C4-2B (cell line): ENCODE measurements around the gene DCLRE1A.

Experiments
- ZFX ChIP-seq: fragments of 450-650 bp; IDR thresholded peaks from 2 replicates; pipeline ENCODE4 v1.6.1; 2017
- TF ChIP-seq, protein P1 (sequence below): fragments of 450-650 bp; conservative IDR thresholded peaks from 2 replicates; pipeline ENCODE4 v1.5.1; 2017; ENCODE audit warnings: mild to moderate bottlenecking

- TF ChIP-seq, protein P1, sequence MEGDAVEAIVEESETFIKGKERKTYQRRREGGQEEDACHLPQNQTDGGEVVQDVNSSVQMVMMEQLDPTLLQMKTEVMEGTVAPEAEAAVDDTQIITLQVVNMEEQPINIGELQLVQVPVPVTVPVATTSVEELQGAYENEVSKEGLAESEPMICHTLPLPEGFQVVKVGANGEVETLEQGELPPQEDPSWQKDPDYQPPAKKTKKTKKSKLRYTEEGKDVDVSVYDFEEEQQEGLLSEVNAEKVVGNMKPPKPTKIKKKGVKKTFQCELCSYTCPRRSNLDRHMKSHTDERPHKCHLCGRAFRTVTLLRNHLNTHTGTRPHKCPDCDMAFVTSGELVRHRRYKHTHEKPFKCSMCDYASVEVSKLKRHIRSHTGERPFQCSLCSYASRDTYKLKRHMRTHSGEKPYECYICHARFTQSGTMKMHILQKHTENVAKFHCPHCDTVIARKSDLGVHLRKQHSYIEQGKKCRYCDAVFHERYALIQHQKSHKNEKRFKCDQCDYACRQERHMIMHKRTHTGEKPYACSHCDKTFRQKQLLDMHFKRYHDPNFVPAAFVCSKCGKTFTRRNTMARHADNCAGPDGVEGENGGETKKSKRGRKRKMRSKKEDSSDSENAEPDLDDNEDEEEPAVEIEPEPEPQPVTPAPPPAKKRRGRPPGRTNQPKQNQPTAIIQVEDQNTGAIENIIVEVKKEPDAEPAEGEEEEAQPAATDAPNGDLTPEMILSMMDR: no peak
- TF ChIP-seq ZFX: no peak
Measured at GRCh38 chr10:113865901-113866300, 12.0 kb upstream of the DCLRE1A start.
